HepG2 (cell line): ENCODE data around the gene ZIK1. TPM values are rescaled to one million over a fixed set of nuclear protein-coding genes. Genes with fewer than 3 reads are reported as not detected.
A peak's percentile ranks its signal among the peaks of the same experiment; 100 is the strongest.

Experiments
- ATAC-seq: fragments of 200-7000 bp; cut with Tn5 transposase; 3 replicates; pipeline ENCODE4 v1.9.1; 2020; ENCODE audit warnings: mild to moderate bottlenecking, moderate library complexity
- BruUV-seq: library from RNA; stranded (reverse); fragments of 400-500 nt; replicated peaks from 2 replicates; lab custom pipeline; 2021; lab: Mats Ljungman, UMichigan
- CTCF ChIA-PET: fragments of 300-600 bp; formaldehyde crosslinking; extraction: SDS; loops from one replicate; lab custom pipeline; 2021; ENCODE audit warnings: low total read pairs, inconsistent platforms, low intra/inter-chr PET ratio; lab: Yijun Ruan, JAX
- POLR2A ChIA-PET: fragments of 350-600 bp; sonication (Branson Sonifier 250); formaldehyde crosslinking; loops from one replicate; lab custom pipeline; 2020; ENCODE audit warnings: antibody characterized with exemption, inconsistent platforms; lab: Yijun Ruan, JAX
- DNase-seq: peaks from one replicate; pipeline ENCODE4 v3.0.0-alpha.2; 2015; ENCODE audit warnings: low spot score
- FAIRE-seq: peaks from 3 replicates; lab custom pipeline; 2011; peaks lifted over from hg19 to GRCh38; lab: Jason Lieb, UNC
- H2AFZ ChIP-seq: one replicate; pipeline ENCODE4 v1.6.1; 2011; ENCODE audit warnings: low read length, inconsistent platforms
- H3K27ac ChIP-seq: fragments of 300-600 bp; 3 replicates; pipeline ENCODE4 v1.8.0; 2011; ENCODE audit warnings: mixed run types, mild to moderate bottlenecking, mixed read lengths, low read length, inconsistent platforms; ENCODE audit not compliant: insufficient read depth; ENCODE audit errors: extremely low read length
- H3K27me3 ChIP-seq, 2 experiments: fragments of 200-600 bp in 1 of 2; 2 replicates in 1 of 2; 3 replicates in 1 of 2; pipeline versions ENCODE4 v1.6.0 to v1.8.0; 2011; ENCODE audit warnings: low read length in 2 of 2, mild to moderate bottlenecking in 2 of 2, moderate library complexity in 2 of 2, inconsistent platforms in 1 of 2; ENCODE audit not compliant: insufficient read depth in 2 of 2, control insufficient read depth in 1 of 2
- H3K36me3 ChIP-seq, 2 experiments: fragments of 200-600 bp in 1 of 2; replicated peaks in 1 of 2; 2 replicates in 1 of 2; 3 replicates in 1 of 2; pipeline versions ENCODE4 v1.5.1 to v1.8.0; 2011; ENCODE audit warnings: low read length in 2 of 2, inconsistent platforms in 1 of 2; ENCODE audit not compliant: insufficient read depth in 2 of 2, control insufficient read depth in 1 of 2
- H3K4me1 ChIP-seq: 2 replicates; pipeline ENCODE4 v1.5.1; 2012; ENCODE audit warnings: low read length, inconsistent platforms; ENCODE audit not compliant: insufficient read depth
- H3K4me2 ChIP-seq: 2 replicates; pipeline ENCODE4 v1.6.0; 2011; ENCODE audit warnings: low read depth, low read length, inconsistent platforms
- H3K4me3 ChIP-seq, 3 experiments: fragments of 200-600 bp in 1 of 3; sonication (generic), shearing (Covaris generic) in 1 of 3; replicated peaks in 1 of 3; 2 replicates each; pipeline ENCODE4 v1.5.1; 2011 to 2016; ENCODE audit warnings: low read length in 3 of 3, inconsistent platforms in 2 of 3, low read depth in 2 of 3, mild to moderate bottlenecking in 2 of 3, control low read depth in 1 of 3, mixed read lengths in 1 of 3; ENCODE audit not compliant: insufficient read depth in 1 of 3
- H3K79me2 ChIP-seq: one replicate; pipeline ENCODE4 v1.6.1; 2011; ENCODE audit warnings: low read length, inconsistent platforms; ENCODE audit not compliant: insufficient read depth
- H3K9ac ChIP-seq: 2 replicates; pipeline ENCODE4 v1.6.0; 2011; ENCODE audit warnings: mild to moderate bottlenecking, low read depth, low read length, inconsistent platforms; ENCODE audit not compliant: insufficient read depth
- H3K9me3 ChIP-seq: 2 replicates; pipeline ENCODE4 v1.5.1; 2012; ENCODE audit warnings: mild to moderate bottlenecking, low read length
- H4K20me1 ChIP-seq: 2 replicates; pipeline ENCODE4 v1.6.0; 2011; ENCODE audit warnings: inconsistent platforms, mild to moderate bottlenecking, low read length, moderate library complexity; ENCODE audit not compliant: insufficient read depth
- KAT7 ChIP-seq: IDR thresholded peaks from 2 replicates; pipeline ENCODE4 v1.6.1; 2018; ENCODE audit warnings: borderline replicate concordance, missing compliant biosample characterization
- KDM6A ChIP-seq: IDR thresholded peaks from 2 replicates; pipeline ENCODE4 v1.6.1; 2016; ENCODE audit warnings: low read depth
- PHF8 ChIP-seq: sonication (generic); formaldehyde crosslinking; IDR thresholded peaks from 2 replicates; pipeline ENCODE4 v1.5.0; 2020; ENCODE audit warnings: missing genetic modification reagents
- RBFOX2 ChIP-seq: fragments of 200-400 bp; formaldehyde crosslinking; IDR thresholded peaks from 2 replicates; pipeline ENCODE4 v1.6.1; 2017; ENCODE audit warnings: low read depth, mild to moderate bottlenecking, low read length
- SMYD3 ChIP-seq: sonication (generic); formaldehyde crosslinking; IDR thresholded peaks from 2 replicates; pipeline ENCODE4 v1.8.1; 2023; ENCODE audit warnings: mild to moderate bottlenecking, missing genetic modification reagents
- SNRNP70 ChIP-seq: fragments of 200-400 bp; formaldehyde crosslinking; IDR thresholded peaks from 2 replicates; pipeline ENCODE4 v1.6.1; 2017; ENCODE audit warnings: mild to moderate bottlenecking, low read depth, low read length, moderate library complexity
- ZFP36L1 ChIP-seq: sonication (generic); formaldehyde crosslinking; IDR thresholded peaks from 2 replicates; pipeline ENCODE4 v1.8.0; 2022; ENCODE audit warnings: mild to moderate bottlenecking, missing genetic modification reagents, moderate library complexity
- ZFP90 ChIP-seq: sonication (generic); formaldehyde crosslinking; IDR thresholded peaks from 2 replicates; pipeline ENCODE4 v1.8.0; 2022; ENCODE audit warnings: missing genetic modification reagents, mild to moderate bottlenecking, inconsistent platforms, borderline replicate concordance
- ZKSCAN8 ChIP-seq: IDR thresholded peaks from 2 replicates; pipeline ENCODE4 v1.6.1; 2016; ENCODE audit warnings: borderline replicate concordance, missing genetic modification reagents, missing compliant biosample characterization
- ZNF619 ChIP-seq: sonication (generic); formaldehyde crosslinking; IDR thresholded peaks from 2 replicates; pipeline ENCODE4 v1.4.0; 2020; ENCODE audit warnings: mild to moderate bottlenecking, missing genetic modification reagents
- ZNF670 ChIP-seq: sonication (generic); formaldehyde crosslinking; IDR thresholded peaks from 2 replicates; pipeline ENCODE4 v1.8.0; 2022; ENCODE audit warnings: mild to moderate bottlenecking, missing genetic modification reagents, borderline replicate concordance
- WGBS: methylation state at CpG from one replicate; pipeline ENCODE4 v1.1.6; 2017; ENCODE audit warnings: low lambda C conversion rate; 5-methylcytosine and 5-hydroxymethylcytosine counted together
- in situ Hi-C: cut with HindIII; loops from 2 replicates; pipeline ENCODE4 v1.10.0; 2017; ENCODE audit warnings: low pct_unique_long_range_greater_than_20kb; ENCODE audit not compliant: extremely low pct_ligation_motif_present
- intact Hi-C: fragments of 100-400 bp; cut with micrococcal nuclease; formaldehyde crosslinking; loops from one replicate; pipeline ENCODE4 v1.10.0; 2022; ENCODE audit not compliant: unreplicated experiment
- polyA plus RNA-seq, 8 experiments: library from polyadenylated mRNA; depleted of rRNA in 3 of 8; stranded (reverse) in 7 of 8; unstranded in 1 of 8; fragments of >200 nt; fragmentation: Illumina TruSeq in 4 of 8; extraction: Trizol in 4 of 8; gene quantifications; 2 replicates each; pipeline versions ENCODE4 v1.2.1 to v1.2.3, GENCODE V29; 2011 to 2016; ENCODE audit warnings: low read depth in 4 of 8, missing spikeins in 1 of 8, mixed read lengths in 1 of 8; ENCODE audit not compliant: insufficient read depth in 1 of 8
- total RNA-seq, 5 experiments: library from RNA; depleted of rRNA; stranded (reverse); fragments of >200 nt; fragmentation: Illumina TruSeq; extraction: Trizol; gene quantifications; 2 replicates each; pipeline ENCODE4 v1.2.3, GENCODE V29; 2016; ENCODE audit warnings: low read depth in 1 of 5
- TF ChIP-seq, protein P1 (sequence below): sonication (generic); formaldehyde crosslinking; conservative IDR thresholded peaks from 2 replicates; pipeline ENCODE4 v1.8.0; 2022; ENCODE audit warnings: mild to moderate bottlenecking, moderate library complexity, missing genetic modification reagents
- TF ChIP-seq, protein P2 (sequence below): IDR thresholded peaks from 2 replicates; pipeline ENCODE4 v1.6.1; 2016; ENCODE audit warnings: missing compliant biosample characterization, missing genetic modification reagents, borderline replicate concordance

The ZIK1 gene
- total and polyA plus RNA-seq, 2 of the 13 experiments (the other 11 are each of a cell fraction or from before 2014, with no cell fraction given) = 2.1 to 7.2 TPM

DNA sequence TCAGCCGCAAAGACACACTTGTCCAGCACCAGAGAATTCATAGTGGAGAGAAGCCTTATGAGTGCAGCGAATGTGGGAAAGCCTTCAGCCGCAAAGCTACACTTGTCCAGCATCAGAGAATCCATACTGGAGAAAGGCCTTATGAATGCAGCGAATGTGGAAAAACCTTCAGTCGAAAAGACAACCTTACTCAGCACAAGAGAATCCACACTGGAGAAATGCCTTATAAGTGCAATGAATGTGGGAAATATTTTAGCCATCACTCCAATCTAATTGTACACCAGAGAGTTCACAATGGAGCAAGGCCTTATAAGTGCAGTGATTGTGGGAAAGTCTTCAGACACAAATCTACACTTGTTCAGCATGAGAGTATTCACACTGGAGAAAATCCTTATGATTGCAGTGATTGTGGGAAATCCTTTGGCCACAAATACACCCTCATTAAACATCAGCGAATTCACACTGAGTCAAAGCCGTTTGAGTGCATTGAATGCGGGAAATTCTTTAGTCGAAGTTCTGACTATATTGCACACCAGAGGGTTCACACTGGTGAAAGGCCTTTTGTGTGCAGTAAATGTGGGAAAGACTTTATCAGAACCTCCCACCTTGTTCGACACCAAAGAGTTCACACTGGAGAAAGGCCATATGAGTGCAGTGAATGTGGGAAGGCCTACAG is 36.9 kb downstream of the ZIK1 start:
- no peaks in the 10 kb centered on the region for H3K27me3 ChIP-seq
- H3K4me2 ChIP-seq = no peak overlapping the region
- peaks cover 38% of the 10 kb centered on the region for H3K79me2 ChIP-seq
- peaks cover 38 to 81% of the 10 kb centered on the region in 2 experiments for H3K36me3 ChIP-seq
- no peaks in the 10 kb centered on the region; the same call in 1 of the 2 replicates for H4K20me1 ChIP-seq
- H2AFZ ChIP-seq = no peak overlapping the region
- ChIA-PET POLR2A (no interaction called here), CTCF (no interaction called here)
- FAIRE-seq = no peak
- TSS peak; percentile 8 for BruUV-seq
- no peak overlapping the region for H3K27ac ChIP-seq
- ATAC-seq = no peak
- in situ Hi-C loops (no loop called here), intact Hi-C loops (no loop called here)
- no peak overlapping the region for H3K4me3 ChIP-seq
- no peak overlapping the region for H3K9ac ChIP-seq
- TF ChIP-seq KAT7 (CRISPR knock-in tag) (no peak), RBFOX2 (peak; percentile 41; the same call in 1 of the 2 replicates)
- H3K9me3 ChIP-seq = peaks cover 2% of the 10 kb centered on the region; the same call in 1 of the 2 replicates
- DNase-seq = no peak
- peaks cover 25% of the 10 kb centered on the region for H3K4me1 ChIP-seq
- WGBS = 95% methylated on average over 10 of the region's 10 CpGs

DNA sequence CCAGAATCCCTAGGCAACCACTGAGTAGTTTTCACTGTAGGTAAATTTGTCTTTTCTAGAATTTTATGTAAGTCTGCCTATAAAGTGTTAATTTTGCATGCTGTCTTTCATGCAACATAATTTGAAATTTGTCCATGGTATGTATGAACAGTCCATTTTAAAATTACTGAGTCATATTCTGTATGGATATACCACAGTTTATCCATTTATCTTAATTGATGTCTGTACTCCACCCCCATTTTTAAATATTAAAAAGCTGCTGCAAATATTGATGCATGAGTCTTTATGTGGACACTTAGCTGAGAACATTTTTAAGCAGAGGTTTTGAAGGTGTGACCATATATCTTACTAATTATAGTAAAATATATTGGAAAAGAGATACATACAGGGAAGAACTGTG is 39.1 kb downstream of the ZIK1 start:
- H3K4me1 ChIP-seq = peaks cover 2% of the 10 kb centered on the region; the same call in 1 of the 2 replicates
- no peak overlapping the region for H3K4me2 ChIP-seq
- intact Hi-C loops (no loop called here), in situ Hi-C loops (no loop called here)
- H3K4me3 ChIP-seq = no peak overlapping the region
- ChIA-PET POLR2A (interaction anchor here (1.2 kb wide), 1 partner anchor 10 kb away, joined by 3 read pairs; the partner anchor contains the start of gene ZNF211), CTCF (no interaction called here)
- H2AFZ ChIP-seq = no peak overlapping the region
- H3K79me2 ChIP-seq = peaks cover 16% of the 10 kb centered on the region
- BruUV-seq = no TSS peak
- H3K9me3 ChIP-seq = no peaks in the 10 kb centered on the region
- TF ChIP-seq, protein P1, sequence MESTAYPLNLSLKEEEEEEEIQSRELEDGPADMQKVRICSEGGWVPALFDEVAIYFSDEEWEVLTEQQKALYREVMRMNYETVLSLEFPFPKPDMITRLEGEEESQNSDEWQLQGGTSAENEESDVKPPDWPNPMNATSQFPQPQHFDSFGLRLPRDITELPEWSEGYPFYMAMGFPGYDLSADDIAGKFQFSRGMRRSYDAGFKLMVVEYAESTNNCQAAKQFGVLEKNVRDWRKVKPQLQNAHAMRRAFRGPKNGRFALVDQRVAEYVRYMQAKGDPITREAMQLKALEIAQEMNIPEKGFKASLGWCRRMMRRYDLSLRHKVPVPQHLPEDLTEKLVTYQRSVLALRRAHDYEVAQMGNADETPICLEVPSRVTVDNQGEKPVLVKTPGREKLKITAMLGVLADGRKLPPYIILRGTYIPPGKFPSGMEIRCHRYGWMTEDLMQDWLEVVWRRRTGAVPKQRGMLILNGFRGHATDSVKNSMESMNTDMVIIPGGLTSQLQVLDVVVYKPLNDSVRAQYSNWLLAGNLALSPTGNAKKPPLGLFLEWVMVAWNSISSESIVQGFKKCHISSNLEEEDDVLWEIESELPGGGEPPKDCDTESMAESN (CRISPR knock-in tag) = no peak
- TF ChIP-seq KDM6A (CRISPR knock-in tag) (no peak), PHF8 (CRISPR knock-in tag) (no peak), ZFP90 (no peak), SMYD3 (CRISPR knock-in tag) (no peak), ZKSCAN8 (CRISPR knock-in tag) (no peak), SNRNP70 (no peak), ZNF619 (CRISPR knock-in tag) (no peak), ZNF670 (CRISPR knock-in tag) (no peak), ZFP36L1 (CRISPR knock-in tag) (no peak)
- TF ChIP-seq, protein P2, sequence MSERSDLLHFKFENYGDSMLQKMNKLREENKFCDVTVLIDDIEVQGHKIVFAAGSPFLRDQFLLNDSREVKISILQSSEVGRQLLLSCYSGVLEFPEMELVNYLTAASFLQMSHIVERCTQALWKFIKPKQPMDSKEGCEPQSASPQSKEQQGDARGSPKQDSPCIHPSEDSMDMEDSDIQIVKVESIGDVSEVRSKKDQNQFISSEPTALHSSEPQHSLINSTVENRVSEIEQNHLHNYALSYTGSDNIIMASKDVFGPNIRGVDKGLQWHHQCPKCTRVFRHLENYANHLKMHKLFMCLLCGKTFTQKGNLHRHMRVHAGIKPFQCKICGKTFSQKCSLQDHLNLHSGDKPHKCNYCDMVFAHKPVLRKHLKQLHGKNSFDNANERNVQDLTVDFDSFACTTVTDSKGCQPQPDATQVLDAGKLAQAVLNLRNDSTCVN = no peak
- no peak for DNase-seq
- H3K27ac ChIP-seq = no peak overlapping the region
- no peak overlapping the region for H3K9ac ChIP-seq
- H3K36me3 ChIP-seq = peaks cover 32 to 60% of the 10 kb centered on the region in 2 experiments
- ATAC-seq = no peak
- FAIRE-seq = no peak
- H3K27me3 ChIP-seq = no peaks in the 10 kb centered on the region
- no peaks in the 10 kb centered on the region; the same call in 1 of the 2 replicates for H4K20me1 ChIP-seq
